HS-5 (cell line): Measurements from ENCODE around the gene RGN.
A peak's percentile ranks its signal among the peaks of the same experiment; 100 is the strongest.
"Not testable (repeated sequence)": the region's sequence is repeated elsewhere in the genome, so short reads cannot be mapped to it uniquely, and the experiment has no call there.

Experiments used
- DNase-seq: peaks from one replicate; pipeline ENCODE4 v3.0.0-alpha.2; 2012; ENCODE audit warnings: low read depth

RGN gene

DNA sequence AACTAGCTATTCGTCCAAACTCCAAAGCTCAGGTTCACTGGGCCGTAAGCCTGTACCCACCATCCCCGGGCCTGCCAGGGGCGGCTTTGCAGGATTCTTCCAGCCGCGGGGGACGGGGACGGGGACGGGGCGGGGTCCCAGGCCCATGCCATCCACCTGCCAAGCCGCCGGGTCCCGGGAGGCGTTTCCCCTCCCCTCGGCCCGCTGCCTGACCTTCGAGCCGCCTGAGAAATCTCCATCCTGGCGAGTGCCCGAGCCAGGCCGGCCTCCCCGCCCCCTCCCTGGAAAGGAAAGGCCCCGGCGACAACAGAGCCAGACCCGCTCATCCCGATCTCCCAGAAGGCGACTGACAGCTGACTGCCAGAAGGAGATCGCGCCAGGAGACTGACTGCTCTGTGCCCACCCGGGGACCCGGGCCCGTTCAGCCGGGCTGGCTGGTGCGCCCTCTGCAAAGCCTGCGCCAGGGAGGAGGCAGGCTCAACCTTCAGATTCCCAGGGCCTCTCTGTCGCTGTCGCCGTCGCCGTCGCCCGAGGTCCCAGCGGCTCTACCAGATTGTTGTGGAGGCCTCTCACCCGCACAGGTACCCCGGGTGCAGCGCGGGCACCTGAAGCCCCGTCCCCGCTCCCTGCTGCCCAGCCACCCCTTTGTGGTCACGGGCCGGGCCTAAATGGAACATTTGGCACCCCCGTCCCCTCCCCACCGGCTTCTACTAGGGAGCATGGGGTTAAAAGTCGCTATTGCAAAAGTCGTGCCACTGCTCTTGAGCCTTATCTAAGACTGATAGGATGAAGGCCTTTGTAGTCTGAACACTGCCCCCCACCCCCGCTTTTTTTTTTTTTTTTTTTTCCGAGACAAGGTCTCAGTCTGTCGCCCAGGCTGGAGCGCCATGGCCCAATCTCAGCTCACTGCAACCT, at the start of gene RGN:
Gene RGN (plus strand): TSS at position 315 of the 915 bp plus-strand sequence. CDS start 2,702 bp downstream, outside the sequence.
- no peak for DNase-seq

- peak; percentile 33 for DNase-seq
Observed at GRCh38 chrX:47030339-47030738, 47.9 kb upstream of the RGN start.

DNA sequence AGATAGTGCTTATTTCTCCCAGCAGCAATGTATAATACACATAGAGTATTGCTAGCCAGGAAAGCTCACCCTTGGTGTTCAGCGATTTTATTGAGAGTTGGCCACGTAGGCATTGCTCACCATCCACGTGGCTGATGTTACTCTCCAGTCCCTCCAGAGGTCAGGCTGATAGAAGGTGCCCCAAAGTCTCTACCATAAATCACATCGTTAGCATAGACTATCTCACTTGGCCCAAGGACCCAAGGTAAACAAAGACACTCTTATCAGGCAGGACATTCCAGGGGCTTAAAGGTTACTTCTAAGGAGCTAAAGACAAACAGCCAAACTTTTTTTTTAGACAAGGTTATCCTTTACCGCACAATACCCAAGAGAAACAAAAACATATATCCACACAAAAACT, 30.3 kb upstream of the RGN start:
- DNase-seq = no peak

GRCh38 chrX:47059142-47059874, 18.9 kb upstream of the RGN start:
- no peak for DNase-seq

DNA sequence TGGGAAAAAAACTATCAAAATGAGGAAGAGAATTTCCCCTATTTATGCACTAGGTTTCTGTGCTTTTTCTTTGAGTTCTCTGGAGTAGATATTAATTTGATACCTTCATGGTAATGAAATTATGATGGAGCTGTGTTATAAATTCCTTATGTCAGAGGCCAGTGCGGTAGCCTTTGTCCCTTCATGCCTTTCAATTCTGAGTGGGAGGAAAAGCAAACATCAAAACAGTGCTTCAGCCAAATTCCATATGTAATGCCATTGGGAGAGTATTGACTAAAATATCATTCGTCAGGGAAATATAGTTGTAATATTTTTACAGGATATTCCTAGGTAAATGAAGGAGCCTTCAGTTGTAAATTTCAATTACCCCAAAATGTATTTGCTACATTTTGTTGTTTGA, 17.5 kb upstream of the RGN start:
- no peak for DNase-seq

- DNase-seq = no peak
Observed at GRCh38 chrX:47061238-47061919, 16.9 kb upstream of the RGN start.

DNA sequence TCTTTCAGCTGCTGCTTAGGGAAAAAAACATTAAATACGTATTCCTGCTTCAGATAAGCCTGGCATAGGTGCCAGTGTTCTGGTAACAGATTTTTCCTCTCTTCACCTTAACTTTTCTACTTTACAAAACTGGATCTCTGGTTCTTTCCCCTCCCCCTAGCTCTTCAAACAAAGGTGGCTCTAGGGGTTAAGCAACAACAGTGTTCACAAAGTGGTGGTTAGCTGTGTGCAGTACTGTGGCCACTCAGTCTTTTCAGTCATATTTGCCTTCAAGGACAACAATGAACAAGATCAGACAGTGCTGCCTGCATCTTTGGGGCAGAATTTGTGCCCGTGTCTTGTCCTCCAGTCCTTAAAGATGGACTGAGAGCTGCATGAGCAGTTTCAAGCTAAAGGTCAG, 15.1 kb upstream of the RGN start:
- DNase-seq = no peak

GRCh38 chrX:47068214-47068613, 10.0 kb upstream of the RGN start:
- DNase-seq = no peak

- no peak for DNase-seq
Observed at GRCh38 chrX:47068720-47069119, 9.5 kb upstream of the RGN start.

DNA sequence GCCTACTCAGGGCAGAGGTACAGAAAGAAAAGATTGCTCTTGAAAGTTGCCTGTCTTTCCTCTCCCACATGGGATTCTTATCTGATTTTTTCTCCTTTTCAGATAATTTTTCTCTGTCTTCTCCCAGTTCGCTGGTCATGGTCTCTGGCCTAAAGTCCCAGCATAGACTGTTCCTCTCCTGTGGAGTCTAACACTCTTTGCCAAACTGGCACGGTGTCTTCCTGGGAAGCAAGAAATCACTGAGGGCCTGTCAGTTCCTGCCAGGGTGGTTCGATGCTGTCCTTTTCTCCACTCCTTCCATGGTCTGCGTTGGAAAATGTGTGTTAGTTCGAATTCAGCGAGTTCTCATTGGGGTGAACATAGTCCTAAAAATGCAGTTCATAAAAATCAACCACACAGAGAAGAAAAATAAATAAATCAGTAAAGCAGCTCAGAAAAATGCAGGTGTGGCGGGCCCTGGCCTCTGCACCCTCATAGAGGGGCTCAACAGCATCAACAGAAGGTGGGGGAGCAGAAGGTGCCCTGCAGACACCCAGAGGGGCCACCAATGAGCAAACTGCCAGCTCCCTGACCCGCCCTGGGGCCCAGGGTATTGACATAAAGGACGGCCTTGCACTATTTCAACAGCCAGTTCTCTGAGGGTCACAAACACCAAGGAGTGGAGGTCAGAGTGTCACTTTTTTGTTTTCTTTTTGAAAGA, 2.1 kb downstream of the RGN start:
- DNase-seq = no peak

GRCh38 chrX:47080915-47081236, 2.6 kb downstream of the RGN start:
- no peak for DNase-seq

DNA sequence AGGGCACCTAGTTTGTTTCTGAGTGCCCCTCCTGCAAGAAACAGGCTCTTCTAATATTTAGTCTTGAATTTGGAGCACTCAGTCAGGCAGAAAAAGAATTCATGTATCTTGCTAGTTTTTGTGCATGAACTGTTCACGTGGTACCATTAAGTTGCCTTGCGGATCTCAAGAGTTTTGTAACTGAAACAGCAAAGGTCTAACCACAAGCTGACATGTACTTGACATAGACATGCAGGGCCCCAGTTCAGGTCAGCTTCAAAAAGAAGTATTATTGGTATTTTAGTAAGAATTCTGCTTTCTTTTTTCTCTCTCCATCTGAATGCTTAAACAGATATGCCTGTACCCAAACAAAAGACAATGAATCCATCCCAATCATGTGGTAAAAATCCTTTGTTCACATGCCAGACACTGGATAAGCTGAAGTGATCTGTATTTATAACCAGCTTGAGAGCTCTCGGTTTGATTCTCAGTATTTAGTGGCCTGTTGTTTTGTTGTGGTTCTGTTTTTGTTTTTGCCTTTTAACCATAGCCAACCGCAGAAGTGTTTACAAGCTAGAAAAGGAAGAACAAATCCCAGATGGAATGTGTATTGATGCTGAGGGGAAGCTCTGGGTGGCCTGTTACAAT, 13.0 kb downstream of the RGN start:
- DNase-seq = no peak

GRCh38 chrX:47093248-47093647, 15.0 kb downstream of the RGN start:
- DNase-seq = no peak

- no peak for DNase-seq
Observed at GRCh38 chrX:47093860-47094259, 15.6 kb downstream of the RGN start.

DNA sequence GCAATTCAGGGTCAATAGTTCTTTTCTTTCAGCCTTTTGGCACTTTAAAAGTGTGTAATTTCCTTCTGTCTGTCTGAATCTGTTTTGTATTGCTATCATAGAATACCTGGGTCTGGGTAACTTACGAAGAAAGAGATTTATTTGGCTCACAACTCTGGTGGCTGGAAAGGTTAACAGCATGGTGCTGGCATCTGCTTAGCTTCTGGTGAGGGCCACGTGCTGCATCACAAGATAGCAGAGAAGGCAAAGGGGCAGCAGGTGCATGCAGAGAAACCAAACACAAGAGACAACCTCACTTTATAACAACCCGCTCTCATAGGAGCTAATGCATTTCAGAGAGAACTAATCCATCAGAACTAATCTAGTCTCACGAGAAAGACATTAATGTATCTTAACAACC, 18.8 kb downstream of the RGN start:
- no peak for DNase-seq

- DNase-seq = no peak
Observed at GRCh38 chrX:47098338-47099094, 20.3 kb downstream of the RGN start.

DNA sequence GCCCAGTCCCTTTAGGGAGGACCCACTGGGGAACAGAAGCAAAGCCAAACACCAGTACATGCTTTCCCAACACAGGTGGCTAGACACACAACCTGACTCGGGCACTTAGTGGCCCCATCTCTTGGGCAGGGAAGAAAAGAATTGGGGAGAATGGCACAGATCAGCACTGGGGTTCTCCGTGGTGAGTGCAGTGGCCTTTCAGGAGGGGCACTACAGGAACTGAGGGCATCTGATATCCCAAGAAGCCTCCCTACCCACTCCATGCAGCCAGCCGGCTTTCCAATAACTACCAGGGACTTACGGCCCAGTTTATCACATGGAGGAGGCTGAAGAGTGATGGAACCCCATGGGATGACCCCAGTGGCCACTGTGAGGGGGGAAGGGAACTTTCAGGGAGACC, 23.0 kb downstream of the RGN start:
- DNase-seq = no peak

GRCh38 chrX:47110936-47111615, 32.8 kb downstream of the RGN start:
- not testable (repeated sequence) for DNase-seq

GRCh38 chrX:47112316-47112954, 34.2 kb downstream of the RGN start:
- no peak for DNase-seq

- DNase-seq = not testable (repeated sequence)
Observed at GRCh38 chrX:47116551-47117110, 38.4 kb downstream of the RGN start.
